Measurements from ENCODE around the gene UBE2N. TPM values are rescaled to one million over a fixed set of nuclear protein-coding genes. Genes with fewer than 3 reads are reported as not detected.
A peak's percentile ranks its signal among the peaks of the same experiment; 100 is the strongest.
"Not testable (repeated sequence)": the region's sequence is repeated elsewhere in the genome, so short reads cannot be mapped to it uniquely, and the experiment has no call there.

UBE2N gene
- total RNA-seq, 3 donors from 2014 or later = 65.5 to 92.2 (median 81.3) TPM

DNA sequence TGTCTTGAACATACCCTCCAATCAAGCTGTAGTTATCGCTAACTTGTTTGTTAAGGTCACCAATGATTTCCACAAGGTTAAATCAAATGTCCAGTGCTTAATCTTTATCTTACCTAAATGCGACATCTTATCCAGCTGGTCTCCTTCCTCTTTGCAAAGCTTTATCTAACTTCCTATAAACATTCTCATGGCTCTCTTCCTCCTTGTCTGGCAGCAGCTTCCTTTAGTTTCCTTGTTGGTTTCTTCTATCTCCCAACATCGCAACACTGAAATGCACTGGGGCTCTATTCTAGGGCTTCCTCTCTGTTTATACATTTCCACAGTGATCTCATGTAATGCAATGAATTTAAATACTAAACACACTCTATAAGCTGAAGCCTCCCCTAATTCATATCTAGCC is 28.7 kb downstream of the UBE2N start:
- Histone ChIP-seq H3K4me3 (no peak overlapping the region), H3K9me3 (no peaks in the 10 kb centered on the region), H3K36me3 (ENCODE audit: low read depth) (no peaks in the 10 kb centered on the region), H3K4me1 (ENCODE audit: low read depth) (no peaks in the 10 kb centered on the region)
- no peak for TF ChIP-seq CTCF (IDR thresholded peaks at IDR 0.05)
- peak; percentile 44 for ATAC-seq
- DNase-seq = no peak
- intact Hi-C loops (cut with DNase I, micrococcal nuclease) = loop anchor here in 1 of 2 donors (10.0 kb wide), 1 partner anchor 428 kb away; no protein-coding TSS in a partner anchor

GRCh38 chr12:93412396-93412795 is 29.4 kb downstream of the UBE2N start:
- H3K4me1 ChIP-seq (ENCODE audit: low read depth); DNase-seq; ATAC-seq; H3K9me3 ChIP-seq; H3K4me3 ChIP-seq; H3K36me3 ChIP-seq (ENCODE audit: low read depth): not testable (repeated sequence)
- intact Hi-C loops (cut with DNase I, micrococcal nuclease) = loop anchor here in 1 of 2 donors (10.0 kb wide), 1 partner anchor 428 kb away; no protein-coding TSS in a partner anchor

GRCh38 chr12:93411060-93411459 is 30.7 kb downstream of the UBE2N start:
- DNase-seq; H3K36me3 ChIP-seq (ENCODE audit: low read depth); H3K4me1 ChIP-seq (ENCODE audit: low read depth); H3K9me3 ChIP-seq; ATAC-seq; H3K4me3 ChIP-seq: not testable (repeated sequence)
- intact Hi-C loops (cut with DNase I, micrococcal nuclease) = loop anchor here in 1 of 2 donors (10.0 kb wide), 1 partner anchor 426 kb away; no protein-coding TSS in a partner anchor

DNA sequence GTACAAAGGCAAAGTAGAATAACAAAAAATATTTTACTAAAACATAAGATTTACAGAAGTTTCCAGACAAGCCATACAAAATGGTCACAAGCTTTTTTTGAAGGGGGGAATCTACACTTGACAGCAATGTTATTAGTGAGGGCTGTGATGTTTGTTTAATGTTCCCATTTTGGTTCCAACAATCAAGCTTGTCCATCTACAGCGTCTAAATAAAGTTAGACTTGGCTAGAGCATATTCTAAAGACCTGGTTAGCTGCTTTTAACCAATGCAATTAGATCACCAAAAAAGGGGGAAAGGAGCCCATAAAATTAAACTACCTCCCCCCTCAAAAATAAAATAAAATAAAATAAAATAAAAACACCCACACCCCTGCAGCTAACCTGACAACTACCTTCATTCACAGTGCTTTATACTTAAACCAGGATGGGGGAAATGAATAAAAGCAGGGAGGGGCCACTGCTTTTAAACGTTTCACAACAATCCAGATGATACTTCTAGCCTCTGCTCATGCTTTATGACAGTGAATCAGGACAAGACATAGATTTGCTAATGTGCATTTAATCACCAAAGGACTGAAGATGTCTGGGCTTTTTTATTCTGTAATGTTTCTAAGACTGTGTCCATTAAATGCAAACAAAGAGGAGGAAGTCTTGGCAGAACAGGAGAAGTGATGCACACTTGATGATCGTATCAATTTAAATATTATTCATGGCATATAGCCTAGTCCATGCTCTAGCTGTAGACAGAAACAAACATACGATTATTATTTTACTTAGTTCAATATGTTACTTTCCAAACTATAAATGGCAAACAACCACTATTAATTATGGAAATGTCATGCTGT is 32.2 kb downstream of the UBE2N start:
- ATAC-seq; H3K36me3 ChIP-seq (ENCODE audit: low read depth); H3K4me3 ChIP-seq; DNase-seq; H3K9me3 ChIP-seq; H3K4me1 ChIP-seq (ENCODE audit: low read depth): not testable (repeated sequence)
- intact Hi-C loops (cut with DNase I, micrococcal nuclease) = loop anchor here in 1 of 2 donors (10.0 kb wide), 1 partner anchor 425 kb away; no protein-coding TSS in a partner anchor

DNA sequence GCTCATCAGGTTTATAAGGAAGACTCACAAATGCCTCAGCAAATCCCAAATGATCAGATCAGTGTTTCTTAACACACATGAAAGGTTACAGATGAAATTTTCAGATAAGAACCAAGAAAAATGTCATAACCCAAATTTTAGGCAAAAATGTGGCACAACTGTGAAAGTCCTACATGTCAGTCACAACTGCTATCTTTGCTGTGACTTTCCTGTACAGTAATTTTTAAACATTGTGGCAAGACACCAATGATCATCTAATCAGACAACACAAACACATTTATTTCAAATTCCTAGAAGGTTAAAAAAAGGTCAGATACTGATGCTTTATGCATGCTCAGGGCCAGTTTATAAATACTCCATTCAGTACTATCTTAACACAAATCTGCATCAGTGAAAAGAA is 32.9 kb downstream of the UBE2N start:
- no peaks in the 10 kb centered on the region for H3K4me1 ChIP-seq (ENCODE audit: low read depth)
- ATAC-seq (no peak), DNase-seq (no peak)
- H3K36me3 ChIP-seq (ENCODE audit: low read depth) = no peaks in the 10 kb centered on the region
- no peak overlapping the region for H3K4me3 ChIP-seq
- TF ChIP-seq CTCF (IDR thresholded peaks at IDR 0.05) = no peak
- intact Hi-C loops (cut with DNase I, micrococcal nuclease) = no loop called here
- H3K9me3 ChIP-seq = no peaks in the 10 kb centered on the region

- DNase-seq (no peak), ATAC-seq (no peak)
- TF ChIP-seq CTCF (IDR thresholded peaks at IDR 0.05) = no peak
- Histone ChIP-seq H3K4me1 (ENCODE audit: low read depth) (no peaks in the 10 kb centered on the region), H3K36me3 (ENCODE audit: low read depth) (no peaks in the 10 kb centered on the region), H3K9me3 (no peaks in the 10 kb centered on the region), H3K4me3 (no peak overlapping the region)
- intact Hi-C loops (cut with DNase I, micrococcal nuclease) = no loop called here
Observed at GRCh38 chr12:93407963-93408283, 33.8 kb downstream of the UBE2N start.

- TF ChIP-seq CTCF (IDR thresholded peaks at IDR 0.05) = no peak
Observed at GRCh38 chr12:93407054-93407962, 34.4 kb downstream of the UBE2N start.

More at GRCh38 chr12:93407054-93407962, 34.4 kb downstream of the UBE2N start:
- DNase-seq (no peak), ATAC-seq (peak; percentile 23)
- intact Hi-C loops (cut with DNase I, micrococcal nuclease) = no loop called here
- Histone ChIP-seq H3K4me3 (no peak overlapping the region), H3K36me3 (ENCODE audit: low read depth) (no peaks in the 10 kb centered on the region), H3K4me1 (ENCODE audit: low read depth) (no peaks in the 10 kb centered on the region), H3K9me3 (no peaks in the 10 kb centered on the region)
